Subcutaneous abdominal adipose tissue (tissue), 5 donors: Measurements from ENCODE around the gene GHRH.

Experiments used
- H3K27ac ChIP-seq: one replicate; pipeline ENCODE4 v1.7.0; 2013; ENCODE audit warnings: low read depth, mild to moderate bottlenecking, inconsistent platforms, low read length, moderate library complexity
- H3K27me3 ChIP-seq, 5 donors: one replicate each; pipeline ENCODE4 v1.7.0; 2013; ENCODE audit warnings: low read length in 5 of 5, inconsistent platforms in 1 of 5; ENCODE audit not compliant: control insufficient read depth in 5 of 5, insufficient read depth in 4 of 5
- H3K36me3 ChIP-seq, 5 donors: one replicate each; pipeline ENCODE4 v1.7.0; 2013; ENCODE audit warnings: low read length in 5 of 5; ENCODE audit not compliant: control insufficient read depth in 5 of 5, insufficient read depth in 5 of 5
- H3K4me1 ChIP-seq, 5 donors: one replicate each; pipeline ENCODE4 v1.7.0; 2013; ENCODE audit warnings: low read length in 5 of 5, mild to moderate bottlenecking in 3 of 5, moderate library complexity in 1 of 5; ENCODE audit not compliant: control insufficient read depth in 5 of 5, insufficient read depth in 5 of 5
- H3K4me3 ChIP-seq, 5 donors: one replicate each; pipeline ENCODE4 v1.7.0; 2013; ENCODE audit warnings: low read length in 5 of 5, low read depth in 1 of 5
- H3K9ac ChIP-seq, 5 donors: one replicate each; pipeline ENCODE4 v1.7.0; 2013; ENCODE audit warnings: low read length in 5 of 5, mild to moderate bottlenecking in 4 of 5, moderate library complexity in 3 of 5
- H3K9me3 ChIP-seq, 5 donors: one replicate each; pipeline ENCODE4 v1.7.0; 2013; ENCODE audit warnings: low read length in 5 of 5; ENCODE audit not compliant: control insufficient read depth in 5 of 5
- donor health status: healthy.
- donor health status: healthy.
- donor health status: healthy.
- donor health status: healthy.
- donor health status: healthy.

GHRH gene

GRCh38 chr20:37278966-37279590 lies 17.5 kb upstream of the GHRH start:
- H3K9me3 ChIP-seq: no peaks in the 10 kb centered on the region
- H3K9ac ChIP-seq: no peak overlapping the region
- peaks cover 0 to 17% (median 15%) of the 10 kb centered on the region in 5 donors for H3K4me1 ChIP-seq
- no peaks in the 10 kb centered on the region for H3K36me3 ChIP-seq
- no peak overlapping the region for H3K27ac ChIP-seq
- no peak overlapping the region for H3K4me3 ChIP-seq
- H3K27me3 ChIP-seq: no peaks in the 10 kb centered on the region

GRCh38 chr20:37277253-37277593 lies 15.6 kb upstream of the GHRH start:
- peak overlapping the region in 1 of 5 donors; percentile 28 for H3K9ac ChIP-seq
- H3K4me1 ChIP-seq: peaks cover 0 to 12% (median 10%) of the 10 kb centered on the region in 5 donors
- no peak overlapping the region for H3K4me3 ChIP-seq
- H3K27me3 ChIP-seq: no peaks in the 10 kb centered on the region
- no peak overlapping the region for H3K27ac ChIP-seq
- no peaks in the 10 kb centered on the region for H3K36me3 ChIP-seq
- H3K9me3 ChIP-seq: no peaks in the 10 kb centered on the region

- H3K9me3 ChIP-seq: no peaks in the 10 kb centered on the region
- H3K9ac ChIP-seq: peak overlapping the region in 1 of 5 donors; percentile 28
- H3K4me1 ChIP-seq: peaks cover 0 to 12% (median 10%) of the 10 kb centered on the region in 5 donors
- H3K36me3 ChIP-seq: no peaks in the 10 kb centered on the region
- H3K27me3 ChIP-seq: no peaks in the 10 kb centered on the region
- no peak overlapping the region for H3K4me3 ChIP-seq
- H3K27ac ChIP-seq: no peak overlapping the region
Measured at GRCh38 chr20:37276494-37277252, 15.1 kb upstream of the GHRH start.

- peaks cover 0 to 18% (median 17%) of the 10 kb centered on the region in 5 donors for H3K4me1 ChIP-seq
- no peaks in the 10 kb centered on the region for H3K36me3 ChIP-seq
- H3K27me3 ChIP-seq: no peaks in the 10 kb centered on the region
- no peak overlapping the region for H3K27ac ChIP-seq
- H3K4me3 ChIP-seq: no peak overlapping the region
- H3K9me3 ChIP-seq: no peaks in the 10 kb centered on the region
- H3K9ac ChIP-seq: no peak overlapping the region
Measured at GRCh38 chr20:37274851-37275524, 13.4 kb upstream of the GHRH start.

- Histone ChIP-seq H3K9ac (no peak overlapping the region), H3K36me3 (no peaks in the 10 kb centered on the region), H3K9me3 (no peaks in the 10 kb centered on the region), H3K4me1 (peaks cover 0 to 22% (median 20%) of the 10 kb centered on the region in 5 donors), H3K4me3 (no peak overlapping the region), H3K27ac (no peak overlapping the region), H3K27me3 (no peaks in the 10 kb centered on the region)
Measured at GRCh38 chr20:37273988-37274387, 12.4 kb upstream of the GHRH start.

- Histone ChIP-seq H3K9me3 (no peaks in the 10 kb centered on the region), H3K27me3 (peaks cover 0 to 5% (median 0%) of the 10 kb centered on the region in 5 donors), H3K4me3 (no peak overlapping the region), H3K36me3 (no peaks in the 10 kb centered on the region), H3K27ac (no peak overlapping the region), H3K9ac (peak overlapping the region in 1 of 5 donors; percentile 23), H3K4me1 (peaks cover 0 to 13% (median 8%) of the 10 kb centered on the region in 5 donors)
Measured at GRCh38 chr20:37271421-37271768, 9.8 kb upstream of the GHRH start.

GRCh38 chr20:37270576-37271420 lies 9.2 kb upstream of the GHRH start:
- peaks cover 0 to 13% (median 8%) of the 10 kb centered on the region in 5 donors for H3K4me1 ChIP-seq
- H3K4me3 ChIP-seq: no peak overlapping the region
- no peak overlapping the region for H3K27ac ChIP-seq
- H3K36me3 ChIP-seq: no peaks in the 10 kb centered on the region
- no peaks in the 10 kb centered on the region for H3K9me3 ChIP-seq
- peak overlapping the region in 2 of 5 donors; percentile 23 to 39 for H3K9ac ChIP-seq
- H3K27me3 ChIP-seq: peaks cover 0 to 5% (median 0%) of the 10 kb centered on the region in 5 donors

GRCh38 chr20:37267667-37268313 lies 6.2 kb upstream of the GHRH start:
- Histone ChIP-seq H3K4me3 (no peak overlapping the region), H3K27ac (no peak overlapping the region), H3K4me1 (peaks cover 0 to 13% (median 8%) of the 10 kb centered on the region in 5 donors), H3K36me3 (no peaks in the 10 kb centered on the region), H3K27me3 (peaks cover 0 to 5% (median 0%) of the 10 kb centered on the region in 5 donors), H3K9me3 (no peaks in the 10 kb centered on the region), H3K9ac (no peak overlapping the region)

- Histone ChIP-seq H3K4me3 (no peak overlapping the region), H3K9me3 (no peaks in the 10 kb centered on the region), H3K9ac (no peak overlapping the region), H3K27ac (no peak overlapping the region), H3K4me1 (peaks cover 0 to 13% (median 8%) of the 10 kb centered on the region in 5 donors), H3K36me3 (no peaks in the 10 kb centered on the region), H3K27me3 (peaks cover 0 to 5% (median 0%) of the 10 kb centered on the region in 5 donors)
Measured at GRCh38 chr20:37266940-37267666, 5.5 kb upstream of the GHRH start.
